WTC11 (cell line): ENCODE results near the gene RAB11FIP3. TPM values are rescaled to one million over a fixed set of nuclear protein-coding genes. Genes with fewer than 3 reads are reported as not detected.
A peak's percentile ranks its signal among the peaks of the same experiment; 100 is the strongest.

Experiments used
- ATAC-seq: fragments of 200-7000 bp; cut with Tn5 transposase; 2 replicates; pipeline ENCODE4 v1.10.0; 2021; ENCODE audit warnings: mild to moderate bottlenecking, moderate library complexity
- CTCF ChIA-PET: fragments of 300-600 bp; sonication (Branson Sonifier 250); formaldehyde crosslinking; loops from one replicate; lab custom pipeline; 2021; ENCODE audit warnings: antibody characterized with exemption; lab: Charles Lee
- POLR2A ChIA-PET: fragments of 350-600 bp; sonication (Branson Sonifier 250); formaldehyde crosslinking; loops from one replicate; lab custom pipeline; 2021; ENCODE audit warnings: antibody characterized with exemption; lab: Charles Lee
- DNase-seq: peaks from one replicate; pipeline ENCODE4 v3.0.0; 2021; ENCODE audit warnings: low spot score
- H3K27ac Mint-ChIP-seq: 2 replicates; pipeline ENCODE4 v1.8.0; 2021; ENCODE audit warnings: mixed read lengths
- H3K27me3 Mint-ChIP-seq: 2 replicates; pipeline ENCODE4 v1.8.0; 2021; ENCODE audit warnings: low read depth, mild to moderate bottlenecking, moderate library complexity, mixed read lengths
- H3K36me3 Mint-ChIP-seq: 2 replicates; pipeline ENCODE4 v1.8.0; 2021; ENCODE audit warnings: mixed read lengths
- H3K4me1 Mint-ChIP-seq: 2 replicates; pipeline ENCODE4 v1.8.0; 2022; ENCODE audit warnings: mixed read lengths
- H3K4me3 Mint-ChIP-seq: 2 replicates; pipeline ENCODE4 v1.8.0; 2021; ENCODE audit warnings: mild to moderate bottlenecking, moderate library complexity, mixed read lengths
- H3K9me3 Mint-ChIP-seq: 2 replicates; pipeline ENCODE4 v1.8.0; 2021; ENCODE audit warnings: mixed read lengths
- ESRRA ChIP-seq: sonication (generic); formaldehyde crosslinking; IDR thresholded peaks from 2 replicates; pipeline ENCODE4 v1.8.1; 2022; ENCODE audit warnings: mild to moderate bottlenecking, missing genetic modification reagents, borderline replicate concordance
- FOXK1 ChIP-seq: sonication (generic); formaldehyde crosslinking; IDR thresholded peaks from 2 replicates; pipeline ENCODE4 v1.8.0; 2022; ENCODE audit warnings: mild to moderate bottlenecking, moderate library complexity, missing genetic modification reagents
- FOXP1 ChIP-seq: sonication (generic); formaldehyde crosslinking; IDR thresholded peaks from 2 replicates; pipeline ENCODE4 v1.8.0; 2022; ENCODE audit warnings: missing genetic modification reagents, mild to moderate bottlenecking, moderate library complexity, borderline replicate concordance
- HMGXB4 ChIP-seq: sonication (generic); formaldehyde crosslinking; IDR thresholded peaks from 2 replicates; pipeline ENCODE4 v1.8.1; 2023; ENCODE audit warnings: mild to moderate bottlenecking, moderate library complexity, missing genetic modification reagents
- MXD4 ChIP-seq: fragments of 250-450 bp; sonication (Bioruptor Pico); IDR thresholded peaks from 2 replicates; pipeline ENCODE4 v1.8.0; 2021; ENCODE audit warnings: mild to moderate bottlenecking, moderate library complexity, borderline replicate concordance
- NR2C2 ChIP-seq: sonication (generic); formaldehyde crosslinking; IDR thresholded peaks from 2 replicates; pipeline ENCODE4 v1.8.0; 2022; ENCODE audit warnings: mild to moderate bottlenecking, missing genetic modification reagents
- SOX15 ChIP-seq: fragments of 250-450 bp; sonication (Bioruptor Pico); IDR thresholded peaks from 2 replicates; pipeline ENCODE4 v1.9.0; 2021; ENCODE audit warnings: mild to moderate bottlenecking
- TP53 ChIP-seq: sonication (generic); formaldehyde crosslinking; IDR thresholded peaks from 2 replicates; pipeline ENCODE4 v1.8.1; 2023; ENCODE audit warnings: mild to moderate bottlenecking, missing genetic modification reagents
- USF1 ChIP-seq: sonication (generic); formaldehyde crosslinking; IDR thresholded peaks from 2 replicates; pipeline ENCODE4 v1.8.0; 2022; ENCODE audit warnings: mild to moderate bottlenecking, missing genetic modification reagents
- ZBTB21 ChIP-seq: sonication (generic); formaldehyde crosslinking; IDR thresholded peaks from 2 replicates; pipeline ENCODE4 v1.8.1; 2023; ENCODE audit warnings: mild to moderate bottlenecking, missing genetic modification reagents, borderline replicate concordance
- ZNF219 ChIP-seq: sonication (generic); formaldehyde crosslinking; IDR thresholded peaks from 2 replicates; pipeline ENCODE4 v1.8.0; 2023; ENCODE audit warnings: missing genetic modification reagents, mild to moderate bottlenecking, borderline replicate concordance
- ZNF263 ChIP-seq: sonication (generic); formaldehyde crosslinking; IDR thresholded peaks from 2 replicates; pipeline ENCODE4 v1.8.1; 2022; ENCODE audit warnings: low read depth, mild to moderate bottlenecking, moderate library complexity, missing genetic modification reagents
- ZNF416 ChIP-seq: fragments of 250-450 bp; sonication (Bioruptor Pico); IDR thresholded peaks from 2 replicates; pipeline ENCODE4 v1.9.0; 2021; ENCODE audit warnings: mild to moderate bottlenecking, inconsistent platforms
- ZSCAN18 ChIP-seq: fragments of 250-450 bp; sonication (Bioruptor Pico); IDR thresholded peaks from 2 replicates; pipeline ENCODE4 v2.1.2; 2022; ENCODE audit warnings: mild to moderate bottlenecking, moderate library complexity
- total RNA-seq: library from RNA; stranded (reverse); gene quantifications from 3 replicates; pipeline ENCODE4 v1.2.3, GENCODE V29; 2021
- TF ChIP-seq, protein P1 (sequence below): sonication (generic); formaldehyde crosslinking; IDR thresholded peaks from 2 replicates; pipeline ENCODE4 v1.8.1; 2023; ENCODE audit warnings: mild to moderate bottlenecking, missing genetic modification reagents
- TF ChIP-seq, protein P2 (sequence below): fragments of 250-450 bp; sonication (Bioruptor Pico); IDR thresholded peaks from 2 replicates; pipeline ENCODE4 v1.9.0; 2021; ENCODE audit warnings: mild to moderate bottlenecking
- TF ChIP-seq, protein P3 (sequence below): fragments of 250-450 bp; sonication (Bioruptor Pico); IDR thresholded peaks from 2 replicates; pipeline ENCODE4 v1.9.0; 2021; ENCODE audit warnings: mild to moderate bottlenecking, borderline replicate concordance
- TF ChIP-seq, protein P4 (sequence below): sonication (generic); formaldehyde crosslinking; IDR thresholded peaks from 2 replicates; pipeline ENCODE4 v1.8.1; 2022; ENCODE audit warnings: low read depth, missing genetic modification reagents, borderline replicate concordance

The RAB11FIP3 gene
- total RNA-seq, 1 experiment from 2014 or later, result 38.6 TPM

- CTCF ChIA-PET, result interaction anchor here (1.1 to 2.2 kb wide), 4 partner anchors 10 to 143 kb away, joined by 3 to 6 read pairs (median 4); no protein-coding TSS in a partner anchor
- ATAC-seq, result peak; percentile 89
- TF ChIP-seq, protein P1, sequence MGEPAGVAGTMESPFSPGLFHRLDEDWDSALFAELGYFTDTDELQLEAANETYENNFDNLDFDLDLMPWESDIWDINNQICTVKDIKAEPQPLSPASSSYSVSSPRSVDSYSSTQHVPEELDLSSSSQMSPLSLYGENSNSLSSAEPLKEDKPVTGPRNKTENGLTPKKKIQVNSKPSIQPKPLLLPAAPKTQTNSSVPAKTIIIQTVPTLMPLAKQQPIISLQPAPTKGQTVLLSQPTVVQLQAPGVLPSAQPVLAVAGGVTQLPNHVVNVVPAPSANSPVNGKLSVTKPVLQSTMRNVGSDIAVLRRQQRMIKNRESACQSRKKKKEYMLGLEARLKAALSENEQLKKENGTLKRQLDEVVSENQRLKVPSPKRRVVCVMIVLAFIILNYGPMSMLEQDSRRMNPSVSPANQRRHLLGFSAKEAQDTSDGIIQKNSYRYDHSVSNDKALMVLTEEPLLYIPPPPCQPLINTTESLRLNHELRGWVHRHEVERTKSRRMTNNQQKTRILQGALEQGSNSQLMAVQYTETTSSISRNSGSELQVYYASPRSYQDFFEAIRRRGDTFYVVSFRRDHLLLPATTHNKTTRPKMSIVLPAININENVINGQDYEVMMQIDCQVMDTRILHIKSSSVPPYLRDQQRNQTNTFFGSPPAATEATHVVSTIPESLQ (CRISPR knock-in tag), result no peak
- TF ChIP-seq SOX15 (CRISPR knock-in tag) (no peak), FOXP1 (CRISPR knock-in tag) (no peak), ZNF416 (CRISPR knock-in tag) (no peak), USF1 (CRISPR knock-in tag) (no peak), HMGXB4 (no peak), ZBTB21 (no peak), ZNF219 (no peak)
- TF ChIP-seq, protein P2, sequence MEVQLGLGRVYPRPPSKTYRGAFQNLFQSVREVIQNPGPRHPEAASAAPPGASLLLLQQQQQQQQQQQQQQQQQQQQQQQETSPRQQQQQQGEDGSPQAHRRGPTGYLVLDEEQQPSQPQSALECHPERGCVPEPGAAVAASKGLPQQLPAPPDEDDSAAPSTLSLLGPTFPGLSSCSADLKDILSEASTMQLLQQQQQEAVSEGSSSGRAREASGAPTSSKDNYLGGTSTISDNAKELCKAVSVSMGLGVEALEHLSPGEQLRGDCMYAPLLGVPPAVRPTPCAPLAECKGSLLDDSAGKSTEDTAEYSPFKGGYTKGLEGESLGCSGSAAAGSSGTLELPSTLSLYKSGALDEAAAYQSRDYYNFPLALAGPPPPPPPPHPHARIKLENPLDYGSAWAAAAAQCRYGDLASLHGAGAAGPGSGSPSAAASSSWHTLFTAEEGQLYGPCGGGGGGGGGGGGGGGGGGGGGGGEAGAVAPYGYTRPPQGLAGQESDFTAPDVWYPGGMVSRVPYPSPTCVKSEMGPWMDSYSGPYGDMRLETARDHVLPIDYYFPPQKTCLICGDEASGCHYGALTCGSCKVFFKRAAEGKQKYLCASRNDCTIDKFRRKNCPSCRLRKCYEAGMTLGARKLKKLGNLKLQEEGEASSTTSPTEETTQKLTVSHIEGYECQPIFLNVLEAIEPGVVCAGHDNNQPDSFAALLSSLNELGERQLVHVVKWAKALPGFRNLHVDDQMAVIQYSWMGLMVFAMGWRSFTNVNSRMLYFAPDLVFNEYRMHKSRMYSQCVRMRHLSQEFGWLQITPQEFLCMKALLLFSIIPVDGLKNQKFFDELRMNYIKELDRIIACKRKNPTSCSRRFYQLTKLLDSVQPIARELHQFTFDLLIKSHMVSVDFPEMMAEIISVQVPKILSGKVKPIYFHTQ (CRISPR knock-in tag), result no peak
- H3K36me3 Mint-ChIP-seq, result peaks cover 3% of the 10 kb centered on the region; the same call in 1 of the 2 replicates
- H3K27ac Mint-ChIP-seq, result peak overlapping the region; percentile 58; the same call in 1 of the 2 replicates
- no peaks in the 10 kb centered on the region for H3K9me3 Mint-ChIP-seq
- DNase-seq, result no peak
- no peaks in the 10 kb centered on the region for H3K27me3 Mint-ChIP-seq
- H3K4me1 Mint-ChIP-seq, result no peaks in the 10 kb centered on the region
- POLR2A ChIA-PET, result no interaction called here
- H3K4me3 Mint-ChIP-seq, result no peak overlapping the region
Measured at GRCh38 chr16:505479-506245, 80.2 kb downstream of the RAB11FIP3 start.

DNA sequence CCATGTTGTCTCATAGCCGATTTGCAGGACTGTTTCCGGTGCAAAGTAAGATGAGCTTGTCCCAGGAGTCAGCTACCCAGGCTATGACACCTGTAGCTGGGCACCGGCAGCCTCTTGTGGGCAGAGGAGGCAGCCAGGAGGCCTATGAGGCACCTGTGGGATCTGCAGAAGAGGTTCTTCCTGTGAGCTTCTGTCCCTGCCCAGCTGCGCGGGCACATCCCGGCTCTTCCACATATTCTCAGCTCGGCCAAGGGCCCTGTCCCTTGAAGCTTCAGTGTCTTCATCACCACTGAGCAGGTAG, 80.7 kb downstream of the RAB11FIP3 start:
- no peak overlapping the region for H3K4me3 Mint-ChIP-seq
- H3K9me3 Mint-ChIP-seq, result no peaks in the 10 kb centered on the region
- CTCF ChIA-PET, result interaction anchor here (1.1 to 2.2 kb wide), 3 partner anchors 11 to 144 kb away, joined by 3 to 6 read pairs (median 5); no protein-coding TSS in a partner anchor
- ATAC-seq (no peak), DNase-seq (no peak)
- H3K4me1 Mint-ChIP-seq, result no peaks in the 10 kb centered on the region
- H3K27me3 Mint-ChIP-seq, result no peaks in the 10 kb centered on the region
- 0 out of 2 replicates have a peak overlapping the region, but pooled peaks have one; percentile 58 for H3K27ac Mint-ChIP-seq
- peaks cover 3% of the 10 kb centered on the region; the same call in 1 of the 2 replicates for H3K36me3 Mint-ChIP-seq
- POLR2A ChIA-PET, result no interaction called here
- TF ChIP-seq, protein P3, sequence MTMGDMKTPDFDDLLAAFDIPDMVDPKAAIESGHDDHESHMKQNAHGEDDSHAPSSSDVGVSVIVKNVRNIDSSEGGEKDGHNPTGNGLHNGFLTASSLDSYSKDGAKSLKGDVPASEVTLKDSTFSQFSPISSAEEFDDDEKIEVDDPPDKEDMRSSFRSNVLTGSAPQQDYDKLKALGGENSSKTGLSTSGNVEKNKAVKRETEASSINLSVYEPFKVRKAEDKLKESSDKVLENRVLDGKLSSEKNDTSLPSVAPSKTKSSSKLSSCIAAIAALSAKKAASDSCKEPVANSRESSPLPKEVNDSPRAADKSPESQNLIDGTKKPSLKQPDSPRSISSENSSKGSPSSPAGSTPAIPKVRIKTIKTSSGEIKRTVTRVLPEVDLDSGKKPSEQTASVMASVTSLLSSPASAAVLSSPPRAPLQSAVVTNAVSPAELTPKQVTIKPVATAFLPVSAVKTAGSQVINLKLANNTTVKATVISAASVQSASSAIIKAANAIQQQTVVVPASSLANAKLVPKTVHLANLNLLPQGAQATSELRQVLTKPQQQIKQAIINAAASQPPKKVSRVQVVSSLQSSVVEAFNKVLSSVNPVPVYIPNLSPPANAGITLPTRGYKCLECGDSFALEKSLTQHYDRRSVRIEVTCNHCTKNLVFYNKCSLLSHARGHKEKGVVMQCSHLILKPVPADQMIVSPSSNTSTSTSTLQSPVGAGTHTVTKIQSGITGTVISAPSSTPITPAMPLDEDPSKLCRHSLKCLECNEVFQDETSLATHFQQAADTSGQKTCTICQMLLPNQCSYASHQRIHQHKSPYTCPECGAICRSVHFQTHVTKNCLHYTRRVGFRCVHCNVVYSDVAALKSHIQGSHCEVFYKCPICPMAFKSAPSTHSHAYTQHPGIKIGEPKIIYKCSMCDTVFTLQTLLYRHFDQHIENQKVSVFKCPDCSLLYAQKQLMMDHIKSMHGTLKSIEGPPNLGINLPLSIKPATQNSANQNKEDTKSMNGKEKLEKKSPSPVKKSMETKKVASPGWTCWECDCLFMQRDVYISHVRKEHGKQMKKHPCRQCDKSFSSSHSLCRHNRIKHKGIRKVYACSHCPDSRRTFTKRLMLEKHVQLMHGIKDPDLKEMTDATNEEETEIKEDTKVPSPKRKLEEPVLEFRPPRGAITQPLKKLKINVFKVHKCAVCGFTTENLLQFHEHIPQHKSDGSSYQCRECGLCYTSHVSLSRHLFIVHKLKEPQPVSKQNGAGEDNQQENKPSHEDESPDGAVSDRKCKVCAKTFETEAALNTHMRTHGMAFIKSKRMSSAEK, result no peak
- TF ChIP-seq, protein P4, sequence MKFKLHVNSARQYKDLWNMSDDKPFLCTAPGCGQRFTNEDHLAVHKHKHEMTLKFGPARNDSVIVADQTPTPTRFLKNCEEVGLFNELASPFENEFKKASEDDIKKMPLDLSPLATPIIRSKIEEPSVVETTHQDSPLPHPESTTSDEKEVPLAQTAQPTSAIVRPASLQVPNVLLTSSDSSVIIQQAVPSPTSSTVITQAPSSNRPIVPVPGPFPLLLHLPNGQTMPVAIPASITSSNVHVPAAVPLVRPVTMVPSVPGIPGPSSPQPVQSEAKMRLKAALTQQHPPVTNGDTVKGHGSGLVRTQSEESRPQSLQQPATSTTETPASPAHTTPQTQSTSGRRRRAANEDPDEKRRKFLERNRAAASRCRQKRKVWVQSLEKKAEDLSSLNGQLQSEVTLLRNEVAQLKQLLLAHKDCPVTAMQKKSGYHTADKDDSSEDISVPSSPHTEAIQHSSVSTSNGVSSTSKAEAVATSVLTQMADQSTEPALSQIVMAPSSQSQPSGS (CRISPR knock-in tag), result no peak
- TF ChIP-seq ESRRA (CRISPR knock-in tag) (no peak), NR2C2 (no peak), ZNF263 (CRISPR knock-in tag) (no peak), TP53 (no peak), ZSCAN18 (CRISPR knock-in tag) (no peak), MXD4 (no peak), FOXK1 (CRISPR knock-in tag) (no peak)
